OCI-LY1 (cell line): ENCODE data around the gene RNF115.

Experiments
- H2AFZ ChIP-seq: fragments of 200-600 bp; sonication (generic), shearing (Covaris generic); 2 replicates; pipeline ENCODE4 v1.6.0; 2014; ENCODE audit warnings: antibody characterized with exemption, mild to moderate bottlenecking, low read length
- H3F3A ChIP-seq: fragments of 200-600 bp; sonication (generic), shearing (Covaris generic); 2 replicates; pipeline ENCODE4 v1.6.0; 2014; ENCODE audit warnings: mild to moderate bottlenecking, antibody characterized with exemption, low read length, moderate library complexity; ENCODE audit not compliant: insufficient read depth
- H3K27ac ChIP-seq: fragments of 200-600 bp; sonication (generic); 2 replicates; pipeline ENCODE4 v1.5.1; 2014; ENCODE audit warnings: low read length, mixed run types, mild to moderate bottlenecking, low read depth; ENCODE audit not compliant: poor library complexity, severe bottlenecking
- H3K27me3 ChIP-seq: fragments of 200-600 bp; sonication (generic); 2 replicates; pipeline ENCODE4 v1.6.0; 2014; ENCODE audit warnings: antibody characterized with exemption, mild to moderate bottlenecking, low read length, moderate library complexity; ENCODE audit not compliant: insufficient read depth
- H3K36me3 ChIP-seq: fragments of 200-600 bp; sonication (generic); 2 replicates; pipeline ENCODE4 v1.6.1; 2014; ENCODE audit warnings: mild to moderate bottlenecking, antibody characterized with exemption, low read length, moderate library complexity, mixed read lengths; ENCODE audit not compliant: insufficient read depth
- H3K4me1 ChIP-seq: fragments of 200-600 bp; sonication (generic); 2 replicates; pipeline ENCODE4 v1.5.1; 2014; ENCODE audit warnings: mild to moderate bottlenecking, low read length, moderate library complexity; ENCODE audit not compliant: insufficient read depth, severe bottlenecking
- H3K4me2 ChIP-seq: fragments of 200-600 bp; sonication (generic), shearing (Covaris generic); 2 replicates; pipeline ENCODE4 v1.6.1; 2014; ENCODE audit warnings: low read length
- H3K4me3 ChIP-seq: fragments of 200-600 bp; sonication (generic); 2 replicates; pipeline ENCODE4 v1.5.1; 2014; ENCODE audit warnings: low read length, low read depth, mild to moderate bottlenecking, mixed read lengths; ENCODE audit not compliant: poor library complexity, severe bottlenecking
- H3K79me2 ChIP-seq: fragments of 200-600 bp; shearing (Covaris generic); 2 replicates; pipeline ENCODE4 v1.6.1; 2016; ENCODE audit warnings: mixed run types, low read length, mixed read lengths; ENCODE audit not compliant: insufficient read depth
- H3K9ac ChIP-seq: fragments of 200-600 bp; sonication (generic), shearing (Covaris generic); 2 replicates; pipeline ENCODE4 v1.6.1; 2014; ENCODE audit warnings: mild to moderate bottlenecking, low read length, mixed read lengths
- H3K9me2 ChIP-seq: fragments of 200-600 bp; sonication (generic), shearing (Covaris generic); 2 replicates; pipeline ENCODE4 v1.6.1; 2014; ENCODE audit warnings: low read depth, mild to moderate bottlenecking, low read length, mixed read lengths
- H3K9me3 ChIP-seq: fragments of 200-600 bp; shearing (Covaris generic); 2 replicates; pipeline ENCODE4 v1.6.1; 2014; ENCODE audit warnings: low read length, mixed read lengths
- H4K20me1 ChIP-seq: fragments of 200-600 bp; sonication (generic), shearing (Covaris generic); 2 replicates; pipeline ENCODE4 v1.6.0; 2016; ENCODE audit warnings: mild to moderate bottlenecking, low read length; ENCODE audit not compliant: insufficient read depth
- EZH2 ChIP-seq: fragments of 200-600 bp; sonication (generic), shearing (Covaris generic); IDR thresholded peaks from 2 replicates; pipeline ENCODE4 v1.8.0; 2017; ENCODE audit warnings: borderline replicate concordance, mixed run types, mild to moderate bottlenecking, antibody characterized with exemption, low read length, moderate library complexity, mixed read lengths
- TF ChIP-seq, protein P1 (sequence below): fragments of 200-600 bp; sonication (generic), shearing (Covaris generic); IDR thresholded peaks from 2 replicates; pipeline ENCODE4 v1.5.1; 2017; ENCODE audit warnings: mild to moderate bottlenecking, antibody characterized with exemption, low read length, moderate library complexity, mixed read lengths

RNF115 gene

DNA sequence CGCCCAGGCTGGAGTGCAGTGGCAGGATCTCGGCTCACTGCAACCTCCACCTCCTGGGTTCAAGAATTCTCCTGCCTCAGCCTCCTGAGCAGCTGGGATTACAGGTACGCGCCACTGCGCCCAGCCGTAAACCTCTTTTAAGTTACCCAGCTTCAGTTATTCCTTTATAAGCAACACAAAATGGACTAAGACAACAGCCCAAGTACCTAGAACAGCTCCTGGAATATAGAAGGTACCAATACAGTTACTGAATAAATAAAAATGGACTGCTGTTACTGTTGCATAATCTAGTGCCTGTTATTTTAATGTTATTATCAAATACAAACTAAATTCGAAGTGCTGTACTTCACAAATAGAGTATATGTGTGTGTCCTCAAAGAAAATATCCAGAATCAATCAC, 17.1 kb downstream of the RNF115 start:
- Histone ChIP-seq H3K27ac (no peak overlapping the region), H2AFZ (no peak overlapping the region), H3K9me3 (no peaks in the 10 kb centered on the region), H3K4me2 (no peak overlapping the region), H3K4me1 (peaks cover 11% of the 10 kb centered on the region), H3K9ac (no peak overlapping the region), H3K9me2 (no peaks in the 10 kb centered on the region), H3K79me2 (peaks cover 32% of the 10 kb centered on the region), H3K4me3 (no peak overlapping the region), H3F3A (no peaks in the 10 kb centered on the region), H4K20me1 (no peaks in the 10 kb centered on the region), H3K36me3 (0 out of 2 replicates have a peak, but pooled peaks cover 3% of the 10 kb centered on the region), H3K27me3 (no peaks in the 10 kb centered on the region)
- TF ChIP-seq, protein P1, sequence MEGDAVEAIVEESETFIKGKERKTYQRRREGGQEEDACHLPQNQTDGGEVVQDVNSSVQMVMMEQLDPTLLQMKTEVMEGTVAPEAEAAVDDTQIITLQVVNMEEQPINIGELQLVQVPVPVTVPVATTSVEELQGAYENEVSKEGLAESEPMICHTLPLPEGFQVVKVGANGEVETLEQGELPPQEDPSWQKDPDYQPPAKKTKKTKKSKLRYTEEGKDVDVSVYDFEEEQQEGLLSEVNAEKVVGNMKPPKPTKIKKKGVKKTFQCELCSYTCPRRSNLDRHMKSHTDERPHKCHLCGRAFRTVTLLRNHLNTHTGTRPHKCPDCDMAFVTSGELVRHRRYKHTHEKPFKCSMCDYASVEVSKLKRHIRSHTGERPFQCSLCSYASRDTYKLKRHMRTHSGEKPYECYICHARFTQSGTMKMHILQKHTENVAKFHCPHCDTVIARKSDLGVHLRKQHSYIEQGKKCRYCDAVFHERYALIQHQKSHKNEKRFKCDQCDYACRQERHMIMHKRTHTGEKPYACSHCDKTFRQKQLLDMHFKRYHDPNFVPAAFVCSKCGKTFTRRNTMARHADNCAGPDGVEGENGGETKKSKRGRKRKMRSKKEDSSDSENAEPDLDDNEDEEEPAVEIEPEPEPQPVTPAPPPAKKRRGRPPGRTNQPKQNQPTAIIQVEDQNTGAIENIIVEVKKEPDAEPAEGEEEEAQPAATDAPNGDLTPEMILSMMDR, result no peak
- TF ChIP-seq EZH2, result no peak

DNA sequence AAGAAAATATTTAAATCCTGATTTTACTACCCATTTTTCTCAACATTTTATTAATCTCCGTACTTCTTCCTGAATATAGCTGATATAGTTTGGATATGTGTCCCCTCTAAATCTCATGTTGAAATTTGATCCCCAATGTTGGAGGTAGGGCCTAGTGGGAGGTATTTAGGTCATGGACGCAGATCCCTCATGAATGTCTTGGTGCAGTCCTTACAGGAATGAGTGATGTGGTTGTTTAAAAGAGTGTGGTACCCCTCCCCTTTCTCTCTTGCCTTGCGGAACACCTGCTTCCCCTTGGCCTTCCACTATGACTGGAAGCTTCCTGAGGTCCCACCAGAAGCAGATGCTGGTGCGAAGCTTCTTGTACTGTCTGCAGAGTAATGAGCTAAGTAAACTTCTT, 17.5 kb downstream of the RNF115 start:
- no peak overlapping the region for H3K9ac ChIP-seq
- no peaks in the 10 kb centered on the region for H3F3A ChIP-seq
- H3K4me2 ChIP-seq, result no peak overlapping the region
- no peak overlapping the region for H3K27ac ChIP-seq
- H3K79me2 ChIP-seq, result peaks cover 32% of the 10 kb centered on the region
- peaks cover 11% of the 10 kb centered on the region for H3K4me1 ChIP-seq
- 0 out of 2 replicates have a peak, but pooled peaks cover 3% of the 10 kb centered on the region for H3K36me3 ChIP-seq
- no peaks in the 10 kb centered on the region for H4K20me1 ChIP-seq
- no peak for TF ChIP-seq EZH2
- TF ChIP-seq, protein P1, result no peak
- no peaks in the 10 kb centered on the region for H3K27me3 ChIP-seq
- no peaks in the 10 kb centered on the region for H3K9me2 ChIP-seq
- no peak overlapping the region for H3K4me3 ChIP-seq
- H3K9me3 ChIP-seq, result no peaks in the 10 kb centered on the region
- no peak overlapping the region for H2AFZ ChIP-seq

DNA sequence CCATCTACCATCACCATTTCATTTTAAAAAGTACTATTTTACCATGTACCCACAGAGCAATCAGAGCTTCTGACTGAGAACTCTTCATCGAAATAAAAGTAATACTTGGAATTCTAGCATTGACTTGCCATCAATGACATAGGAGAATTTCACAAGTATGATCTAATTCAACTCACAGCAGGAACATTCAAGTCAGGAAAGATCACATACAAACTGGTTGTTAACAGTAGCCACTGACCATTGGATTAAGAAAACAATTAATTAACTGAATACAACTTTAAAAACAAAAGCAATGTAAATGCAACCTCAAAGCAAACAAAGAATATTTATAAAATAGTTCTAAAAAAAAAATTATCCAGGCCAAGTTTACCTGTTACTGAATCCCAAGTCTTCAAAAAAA, 18.8 kb downstream of the RNF115 start:
- H3K36me3 ChIP-seq, result 0 out of 2 replicates have a peak, but pooled peaks cover 3% of the 10 kb centered on the region
- H3K9me3 ChIP-seq, result no peaks in the 10 kb centered on the region
- no peak for TF ChIP-seq EZH2
- TF ChIP-seq, protein P1, result no peak
- no peak overlapping the region for H3K4me2 ChIP-seq
- no peak overlapping the region for H3K9ac ChIP-seq
- no peaks in the 10 kb centered on the region for H3F3A ChIP-seq
- no peak overlapping the region for H3K4me3 ChIP-seq
- peaks cover 11% of the 10 kb centered on the region for H3K4me1 ChIP-seq
- H3K27me3 ChIP-seq, result no peaks in the 10 kb centered on the region
- no peak overlapping the region for H3K27ac ChIP-seq
- H2AFZ ChIP-seq, result no peak overlapping the region
- no peaks in the 10 kb centered on the region for H4K20me1 ChIP-seq
- H3K9me2 ChIP-seq, result no peaks in the 10 kb centered on the region
- H3K79me2 ChIP-seq, result peaks cover 32% of the 10 kb centered on the region
